Hepatocyte (in vitro differentiated cells): ENCODE data around the gene LIMS2. TPM values are rescaled to one million over a fixed set of nuclear protein-coding genes. Genes with fewer than 3 reads are reported as not detected.

Experiments used
- DNase-seq: peaks from one replicate; pipeline ENCODE4 v3.0.0-alpha.2; 2016; ENCODE audit warnings: low spot score
- H2AFZ ChIP-seq: fragments of 200-600 bp; sonication (generic); 2 replicates; pipeline ENCODE4 v1.6.0; 2016; ENCODE audit warnings: antibody characterized with exemption, mild to moderate bottlenecking
- H3K27ac ChIP-seq: fragments of 200-600 bp; sonication (generic); 2 replicates; pipeline ENCODE4 v1.5.1; 2016; ENCODE audit warnings: mild to moderate bottlenecking
- H3K27me3 ChIP-seq: fragments of 200-600 bp; sonication (generic); 2 replicates; pipeline ENCODE4 v1.6.1; 2016
- H3K36me3 ChIP-seq: fragments of 200-600 bp; sonication (generic); replicated peaks from 2 replicates; pipeline ENCODE4 v1.5.1; 2016; ENCODE audit warnings: low read depth; ENCODE audit not compliant: insufficient read depth
- H3K4me1 ChIP-seq: fragments of 200-600 bp; sonication (generic); 2 replicates; pipeline ENCODE4 v1.5.1; 2016; ENCODE audit warnings: mild to moderate bottlenecking, moderate library complexity; ENCODE audit not compliant: insufficient read depth
- H3K4me2 ChIP-seq: fragments of 200-600 bp; sonication (generic); 2 replicates; pipeline ENCODE4 v1.6.0; 2016
- H3K4me3 ChIP-seq: fragments of 200-600 bp; sonication (generic); 2 replicates; pipeline ENCODE4 v1.5.1; 2016; ENCODE audit warnings: mild to moderate bottlenecking
- H3K79me2 ChIP-seq: fragments of 200-600 bp; sonication (generic); 2 replicates; pipeline ENCODE4 v1.6.0; 2017; ENCODE audit warnings: mild to moderate bottlenecking
- H3K9me2 ChIP-seq: fragments of 200-600 bp; sonication (generic); replicated peaks from 2 replicates; pipeline ENCODE4 v1.6.0; 2017; ENCODE audit warnings: mild to moderate bottlenecking; ENCODE audit not compliant: insufficient read depth
- H3K9me3 ChIP-seq: fragments of 200-600 bp; sonication (generic); 2 replicates; pipeline ENCODE4 v1.5.1; 2016; ENCODE audit warnings: low read depth, mild to moderate bottlenecking
- H4K20me1 ChIP-seq: fragments of 200-600 bp; sonication (generic); 2 replicates; pipeline ENCODE4 v1.6.0; 2016; ENCODE audit warnings: mild to moderate bottlenecking; ENCODE audit not compliant: insufficient read depth, poor library complexity, severe bottlenecking
- CTCF ChIP-seq: fragments of 200-600 bp; sonication (generic); IDR thresholded peaks from 2 replicates; pipeline ENCODE4 v1.5.1; 2016; ENCODE audit warnings: antibody characterized with exemption, mild to moderate bottlenecking; ENCODE audit not compliant: poor library complexity
- EZH2 ChIP-seq: fragments of 200-600 bp; sonication (generic); IDR thresholded peaks from 2 replicates; pipeline ENCODE4 v1.6.1; 2016; ENCODE audit warnings: antibody characterized with exemption, mild to moderate bottlenecking, borderline replicate concordance
- EZH2phosphoT487 ChIP-seq: fragments of 200-600 bp; sonication (generic); IDR thresholded peaks from one replicate; pipeline ENCODE4 v1.6.1; 2018; ENCODE audit warnings: antibody characterized with exemption, mild to moderate bottlenecking, low read depth, moderate library complexity; ENCODE audit not compliant: unreplicated experiment, severe bottlenecking
- WGBS: methylation state at CpG from one replicate; pipeline ENCODE4 v1.1.6; 2016; ENCODE audit warnings: low lambda C conversion rate; ENCODE audit errors: missing lambda C conversion rate; 5-methylcytosine and 5-hydroxymethylcytosine counted together
- polyA plus RNA-seq: library from polyadenylated mRNA; unstranded; fragments of >200 nt; fragmentation: Nextera tagmentation; extraction: Ambion mirVana; gene quantifications from 2 replicates; pipeline ENCODE4 v1.2.1, GENCODE V29; 2016
- total RNA-seq: library from RNA; depleted of rRNA; stranded (reverse); fragments of >200 nt; gene quantifications from 2 replicates; pipeline ENCODE4 v1.2.3, GENCODE V29; 2014

LIMS2 gene
- total and polyA plus RNA-seq, 2 experiments from 2014 or later: 4.0 to 8.3 TPM

- TF ChIP-seq EZH2phosphoT487 (no peak), CTCF (no peak), EZH2 (no peak)
- Histone ChIP-seq H3K4me1 (no peaks in the 10 kb centered on the region), H2AFZ (no peak overlapping the region), H3K4me3 (no peak overlapping the region), H3K79me2 (no peaks in the 10 kb centered on the region), H3K27ac (no peak overlapping the region), H4K20me1 (no peaks in the 10 kb centered on the region), H3K36me3 (no peaks in the 10 kb centered on the region), H3K9me3 (no peaks in the 10 kb centered on the region), H3K4me2 (no peak overlapping the region), H3K27me3 (no peaks in the 10 kb centered on the region), H3K9me2 (no peaks in the 10 kb centered on the region)
- whole genome bisulfite sequencing: 95% methylated on average over 6 of the region's 6 CpGs
- DNase-seq: no peak
Observed at GRCh38 chr2:127721311-127721977, 46.1 kb upstream of the LIMS2 start.

GRCh38 chr2:127719301-127720218, 44.2 kb upstream of the LIMS2 start:
- Histone ChIP-seq H3K4me1 (no peaks in the 10 kb centered on the region), H3K4me2 (no peak overlapping the region), H3K27ac (no peak overlapping the region), H4K20me1 (no peaks in the 10 kb centered on the region), H3K9me3 (no peaks in the 10 kb centered on the region), H3K9me2 (no peaks in the 10 kb centered on the region), H3K4me3 (no peak overlapping the region), H3K27me3 (no peaks in the 10 kb centered on the region), H2AFZ (no peak overlapping the region), H3K36me3 (no peaks in the 10 kb centered on the region), H3K79me2 (no peaks in the 10 kb centered on the region)
- no peak for TF ChIP-seq EZH2
- no peak for TF ChIP-seq CTCF
- TF ChIP-seq EZH2phosphoT487: no peak
- 97% methylated on average over 13 of the region's 13 CpGs for WGBS
- DNase-seq: no peak

- no peak overlapping the region for H3K4me2 ChIP-seq
- no peak for DNase-seq
- WGBS: 97% methylated on average over 4 of the region's 4 CpGs
- H3K9me3 ChIP-seq: no peaks in the 10 kb centered on the region
- no peak overlapping the region for H2AFZ ChIP-seq
- no peaks in the 10 kb centered on the region for H3K27me3 ChIP-seq
- no peaks in the 10 kb centered on the region for H3K36me3 ChIP-seq
- no peaks in the 10 kb centered on the region for H3K9me2 ChIP-seq
- no peak overlapping the region for H3K4me3 ChIP-seq
- TF ChIP-seq EZH2phosphoT487 (no peak), CTCF (no peak), EZH2 (no peak)
- no peaks in the 10 kb centered on the region for H3K79me2 ChIP-seq
- H3K4me1 ChIP-seq: no peaks in the 10 kb centered on the region
- no peaks in the 10 kb centered on the region for H4K20me1 ChIP-seq
- no peak overlapping the region for H3K27ac ChIP-seq
Observed at GRCh38 chr2:127718271-127718670, 42.9 kb upstream of the LIMS2 start.
